HK-2 (cell line): ENCODE results near the gene ELAPOR2.
"Not testable (repeated sequence)": the region's sequence is repeated elsewhere in the genome, so short reads cannot be mapped to it uniquely, and the experiment has no call there.

Experiments
- DNase-seq: peaks from one replicate; pipeline ENCODE4 v3.0.0-alpha.2; 2018; ENCODE audit not compliant: unreplicated experiment

ELAPOR2 gene, protein sequence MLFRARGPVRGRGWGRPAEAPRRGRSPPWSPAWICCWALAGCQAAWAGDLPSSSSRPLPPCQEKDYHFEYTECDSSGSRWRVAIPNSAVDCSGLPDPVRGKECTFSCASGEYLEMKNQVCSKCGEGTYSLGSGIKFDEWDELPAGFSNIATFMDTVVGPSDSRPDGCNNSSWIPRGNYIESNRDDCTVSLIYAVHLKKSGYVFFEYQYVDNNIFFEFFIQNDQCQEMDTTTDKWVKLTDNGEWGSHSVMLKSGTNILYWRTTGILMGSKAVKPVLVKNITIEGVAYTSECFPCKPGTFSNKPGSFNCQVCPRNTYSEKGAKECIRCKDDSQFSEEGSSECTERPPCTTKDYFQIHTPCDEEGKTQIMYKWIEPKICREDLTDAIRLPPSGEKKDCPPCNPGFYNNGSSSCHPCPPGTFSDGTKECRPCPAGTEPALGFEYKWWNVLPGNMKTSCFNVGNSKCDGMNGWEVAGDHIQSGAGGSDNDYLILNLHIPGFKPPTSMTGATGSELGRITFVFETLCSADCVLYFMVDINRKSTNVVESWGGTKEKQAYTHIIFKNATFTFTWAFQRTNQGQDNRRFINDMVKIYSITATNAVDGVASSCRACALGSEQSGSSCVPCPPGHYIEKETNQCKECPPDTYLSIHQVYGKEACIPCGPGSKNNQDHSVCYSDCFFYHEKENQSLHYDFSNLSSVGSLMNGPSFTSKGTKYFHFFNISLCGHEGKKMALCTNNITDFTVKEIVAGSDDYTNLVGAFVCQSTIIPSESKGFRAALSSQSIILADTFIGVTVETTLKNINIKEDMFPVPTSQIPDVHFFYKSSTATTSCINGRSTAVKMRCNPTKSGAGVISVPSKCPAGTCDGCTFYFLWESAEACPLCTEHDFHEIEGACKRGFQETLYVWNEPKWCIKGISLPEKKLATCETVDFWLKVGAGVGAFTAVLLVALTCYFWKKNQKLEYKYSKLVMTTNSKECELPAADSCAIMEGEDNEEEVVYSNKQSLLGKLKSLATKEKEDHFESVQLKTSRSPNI

DNA sequence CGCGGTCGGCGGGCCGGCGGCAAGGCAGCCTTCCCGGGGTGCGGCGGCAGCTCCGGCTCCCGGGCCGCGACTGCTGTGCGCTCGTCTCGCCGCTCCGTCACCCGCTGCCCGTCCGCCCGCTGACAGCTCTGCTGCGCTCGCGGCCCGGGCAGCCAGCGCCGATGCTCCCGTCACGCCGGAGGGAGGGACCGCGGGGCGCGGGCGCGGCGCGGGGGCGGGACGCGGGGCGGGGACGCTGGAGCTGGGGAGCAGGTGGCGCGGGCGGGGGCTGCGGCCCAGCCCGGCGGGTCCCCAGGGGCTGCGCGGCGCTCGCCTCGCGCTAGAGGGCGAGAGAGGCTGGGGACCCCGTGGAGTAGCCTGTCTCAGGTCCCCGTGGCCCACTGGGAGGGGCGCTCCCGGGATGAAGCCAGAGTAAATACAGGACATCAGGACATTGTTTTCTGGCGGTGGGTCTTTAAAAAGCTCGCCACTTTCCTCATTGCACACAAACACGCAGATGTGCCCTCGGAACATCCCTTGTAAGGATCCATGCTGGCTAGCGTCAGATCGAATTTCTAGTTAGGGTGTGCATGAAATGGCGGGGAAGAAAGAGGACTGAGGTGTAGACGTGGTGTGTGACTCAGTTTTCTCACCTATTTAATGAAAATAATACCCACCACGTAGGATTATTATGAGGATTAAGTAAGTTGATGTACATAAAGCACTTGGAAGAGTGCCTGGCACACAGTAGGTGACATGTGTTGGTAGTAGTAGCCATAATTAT lies at the start of gene ELAPOR2:
ELAPOR2 (minus strand) TSS at position 130 of the 763 bp plus-strand sequence. CDS start 141 bp downstream, outside the sequence.
- peak; percentile 57 for DNase-seq

DNA sequence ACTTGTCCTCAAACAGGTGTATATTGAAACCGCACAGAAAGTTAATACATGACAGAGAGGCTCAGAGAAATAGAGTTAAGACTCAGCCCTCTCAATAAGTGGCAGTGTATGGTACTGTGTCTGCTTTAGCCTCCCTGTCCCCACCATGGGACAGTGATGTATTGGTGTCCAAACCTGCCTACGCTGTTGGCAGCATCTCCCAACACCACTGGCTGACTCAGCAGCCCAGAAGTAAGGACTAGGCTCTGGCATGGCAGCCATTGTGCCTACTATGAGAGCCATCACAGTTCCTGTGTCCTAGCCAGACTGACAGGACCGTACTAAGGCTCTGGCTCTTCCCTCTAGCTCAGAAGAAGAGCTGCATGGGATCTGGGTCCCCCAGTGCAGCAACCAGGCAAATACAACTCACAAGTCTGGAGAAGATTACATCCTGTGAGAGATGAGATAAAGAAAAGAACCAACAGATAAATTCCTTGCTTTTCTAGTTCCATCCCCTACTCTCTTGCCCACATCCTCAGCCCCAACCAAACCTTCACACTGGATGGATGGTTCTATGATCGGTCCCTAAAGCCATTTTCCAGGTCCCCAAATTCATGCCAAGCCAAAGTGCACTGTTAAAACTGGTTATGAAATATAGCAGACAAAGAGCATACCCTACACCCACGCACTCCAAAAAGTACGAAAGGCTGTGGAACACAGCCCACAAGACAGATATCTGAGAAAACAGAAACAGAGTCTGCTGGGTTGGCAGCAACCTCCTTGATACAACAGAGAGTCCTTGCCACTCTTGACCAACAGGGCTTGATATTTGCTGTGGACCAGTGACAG lies 48.7 kb upstream of the ELAPOR2 start:
- DNase-seq = no peak

DNA sequence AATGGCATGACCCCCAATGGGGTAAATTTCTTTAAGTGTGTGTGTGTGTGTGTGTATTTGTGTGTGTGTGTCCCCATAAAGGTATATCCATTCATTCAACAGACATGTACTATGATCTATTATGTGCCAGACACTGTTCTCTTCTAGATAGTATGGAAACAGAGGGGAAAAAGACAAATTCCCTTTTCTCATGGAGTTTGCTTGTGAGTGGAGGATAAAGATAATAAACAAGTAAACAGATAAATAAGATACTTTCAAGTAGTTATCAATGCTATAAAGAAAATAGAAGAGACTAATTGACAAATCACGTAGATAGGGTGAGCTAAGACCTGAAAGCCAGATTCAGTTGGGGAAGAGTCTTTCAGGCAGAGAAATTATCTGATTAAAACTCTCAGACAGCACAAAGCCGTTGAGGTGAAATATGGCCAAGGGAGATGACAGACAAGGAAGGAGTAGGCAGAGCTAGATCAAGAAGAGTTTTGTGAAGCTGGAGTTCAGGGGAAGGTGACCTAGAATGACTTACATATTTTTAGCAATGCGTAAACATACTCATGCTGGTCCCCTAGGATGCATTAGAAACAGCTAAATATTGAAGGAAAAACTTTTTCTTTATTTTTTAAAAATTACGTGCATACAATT lies 47.6 kb upstream of the ELAPOR2 start:
- no peak for DNase-seq

DNA sequence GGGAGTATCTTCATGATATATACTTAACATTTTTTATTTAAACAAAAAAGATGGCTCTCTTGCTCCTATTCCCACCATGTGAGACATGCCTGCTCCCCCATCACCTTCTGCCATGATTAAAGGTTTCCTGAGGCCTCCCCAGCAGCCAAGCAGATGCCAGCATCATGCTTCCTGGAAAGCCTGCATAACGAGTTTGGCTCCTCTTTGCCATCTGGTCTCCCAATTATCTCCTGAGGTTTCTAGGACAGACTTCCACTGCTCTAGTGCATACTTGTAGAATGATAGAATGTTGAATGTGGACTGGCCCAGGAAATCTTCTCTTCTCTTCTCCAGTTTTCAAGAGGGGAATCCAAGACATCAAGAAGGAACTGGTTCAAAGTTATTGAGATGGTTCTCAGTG lies 45.9 kb upstream of the ELAPOR2 start:
- DNase-seq = no peak

DNA sequence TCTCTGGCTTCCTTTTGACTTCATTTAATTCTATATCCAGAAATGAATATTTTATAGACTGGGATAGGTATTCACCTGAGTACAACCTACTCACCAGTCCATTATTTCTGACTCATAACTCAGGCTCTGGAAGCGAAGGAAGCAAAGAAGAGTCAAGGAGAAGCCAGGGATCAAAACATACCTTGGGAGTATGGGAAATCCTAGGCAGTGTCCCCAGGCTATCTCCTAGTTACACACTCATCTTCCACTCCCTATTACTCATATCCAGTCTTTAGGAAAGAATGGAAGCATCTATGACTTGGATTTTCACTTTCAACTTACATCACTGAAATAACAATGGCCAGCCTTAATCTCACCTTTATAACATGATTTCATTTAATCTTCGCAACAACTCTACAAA lies 40.9 kb upstream of the ELAPOR2 start:
- no peak for DNase-seq

DNA sequence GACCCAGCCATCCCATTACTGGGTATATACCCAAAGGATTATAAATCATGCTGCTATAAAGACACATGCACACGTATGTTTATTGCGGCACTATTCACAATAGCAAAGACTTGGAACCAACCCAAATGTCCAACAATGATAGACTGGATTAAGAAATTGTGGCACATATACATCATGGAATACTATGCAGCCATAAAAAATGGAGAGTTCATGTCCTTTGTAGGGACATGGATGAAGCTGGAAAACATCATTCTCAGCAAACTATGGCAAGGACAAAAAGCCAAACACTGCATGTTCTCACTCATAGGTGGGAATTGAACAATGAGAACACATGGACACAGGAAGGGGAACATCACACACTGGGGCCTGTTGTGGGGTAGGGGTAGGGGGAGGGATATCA lies 37.9 kb upstream of the ELAPOR2 start:
- DNase-seq = not testable (repeated sequence)

DNA sequence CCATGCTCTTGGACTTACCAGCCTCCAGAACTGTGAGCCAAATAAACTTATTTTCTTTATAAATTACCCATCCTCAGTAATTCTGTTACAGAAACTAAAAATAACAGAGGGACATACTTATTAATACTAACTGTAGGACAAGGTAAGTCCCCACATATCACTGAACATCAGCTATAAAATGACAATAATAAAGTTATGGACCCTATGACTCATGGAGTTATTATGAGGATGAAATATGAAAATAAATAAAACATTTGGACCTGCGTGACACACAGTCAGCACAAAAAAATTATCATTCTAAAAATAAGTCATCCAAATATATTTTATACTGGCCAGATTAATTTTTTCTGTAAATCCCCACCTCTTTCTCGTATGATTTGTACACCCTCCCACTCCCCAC lies 34.9 kb upstream of the ELAPOR2 start:
- DNase-seq = no peak

DNA sequence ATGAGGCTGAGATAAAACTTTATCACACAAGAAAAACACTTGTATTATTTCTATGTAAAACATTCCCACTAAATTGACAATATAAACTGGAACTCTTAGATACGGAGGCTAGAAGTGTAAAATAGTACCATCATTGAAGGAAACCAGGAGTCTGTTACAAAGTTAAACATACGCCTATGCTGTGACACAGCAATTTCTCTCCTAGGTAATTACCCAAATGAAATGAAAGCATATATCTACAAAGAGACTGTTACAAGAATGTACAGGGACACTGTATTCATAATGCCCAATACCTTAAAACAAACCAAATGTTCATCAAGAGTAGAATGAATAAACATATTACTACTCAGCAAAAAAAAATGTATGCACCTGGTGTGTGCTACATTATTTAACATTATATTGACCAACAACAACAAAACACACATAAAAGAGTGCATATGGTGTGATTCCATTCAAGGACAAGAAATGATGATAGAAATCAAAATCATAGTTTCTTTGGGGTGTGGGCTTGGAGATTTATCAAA lies 33.2 kb upstream of the ELAPOR2 start:
- DNase-seq = no peak

DNA sequence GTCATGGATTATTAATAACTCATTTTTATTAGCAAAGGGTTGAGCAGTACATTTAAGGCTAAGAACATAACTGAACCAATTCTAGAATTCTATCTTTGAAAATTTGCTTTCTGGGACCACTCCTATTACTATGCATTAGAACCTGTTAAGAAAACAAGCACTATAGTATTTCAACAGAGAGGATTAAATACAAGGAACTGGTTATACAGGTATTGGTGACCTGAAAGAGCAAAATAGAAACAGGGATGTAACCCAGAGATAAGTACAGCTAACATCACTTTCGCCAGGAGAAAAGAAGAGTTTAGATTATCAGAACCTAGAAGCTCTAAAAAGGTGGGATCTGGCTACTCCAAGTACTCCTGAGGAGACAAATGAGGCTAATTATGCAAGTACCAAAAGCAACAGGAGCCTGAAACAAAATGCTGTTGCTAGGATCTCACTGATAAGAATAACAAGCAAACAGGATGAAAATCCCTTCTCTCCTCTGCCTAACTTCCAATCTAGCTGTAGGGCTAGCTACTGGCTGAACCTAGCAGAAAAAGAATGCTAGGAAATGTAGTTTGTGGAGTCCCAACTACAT lies 32.1 kb upstream of the ELAPOR2 start:
- DNase-seq = no peak

DNA sequence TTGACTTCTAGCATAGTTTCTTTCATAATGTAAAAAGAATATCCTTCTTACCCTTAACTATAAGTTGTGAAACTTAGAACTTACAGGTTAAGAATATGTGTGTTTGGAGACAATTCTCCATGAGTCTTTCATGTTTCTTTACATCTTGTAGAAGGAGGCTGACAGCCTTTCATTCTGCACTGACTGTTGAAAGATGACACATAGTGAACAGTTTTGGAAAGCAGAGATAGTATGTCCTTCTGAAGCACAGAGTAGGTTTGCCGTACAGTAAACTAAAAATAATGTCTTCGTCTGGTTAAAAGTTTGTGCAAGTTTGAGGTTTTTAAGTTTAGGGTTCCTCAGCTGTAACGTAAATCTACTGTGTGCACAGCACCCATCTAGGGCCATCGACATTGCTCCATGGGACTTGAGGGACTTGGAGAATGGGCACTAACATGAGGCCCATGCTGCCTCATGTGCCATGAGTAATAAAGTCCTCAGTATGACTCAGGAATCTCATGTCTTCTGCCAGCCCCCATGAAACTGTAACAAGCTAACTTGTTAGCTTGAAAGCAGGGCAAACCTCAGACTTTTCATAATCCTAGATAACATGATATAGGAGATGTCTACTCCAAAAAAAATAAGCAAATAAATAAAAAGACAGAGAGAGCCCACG lies 24.5 kb upstream of the ELAPOR2 start:
- no peak for DNase-seq

DNA sequence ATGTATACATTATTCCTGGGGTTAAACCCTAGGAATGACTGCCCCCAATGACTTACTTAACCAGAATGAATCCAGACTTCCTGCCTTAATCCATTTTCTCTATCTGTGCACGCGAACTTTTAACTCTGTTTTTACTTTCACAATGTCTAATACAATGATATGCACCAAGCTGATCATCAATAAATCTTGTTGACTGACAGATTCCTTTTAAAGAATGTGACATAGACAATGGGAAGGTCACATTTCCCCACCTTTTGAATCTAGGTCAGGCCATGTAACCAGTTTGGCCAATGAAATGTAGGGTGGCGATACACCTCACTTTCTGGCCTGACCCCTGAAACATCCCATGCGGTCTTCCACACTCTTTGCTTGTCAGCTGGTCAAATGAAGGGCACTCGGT lies 23.2 kb upstream of the ELAPOR2 start:
- DNase-seq = no peak

DNA sequence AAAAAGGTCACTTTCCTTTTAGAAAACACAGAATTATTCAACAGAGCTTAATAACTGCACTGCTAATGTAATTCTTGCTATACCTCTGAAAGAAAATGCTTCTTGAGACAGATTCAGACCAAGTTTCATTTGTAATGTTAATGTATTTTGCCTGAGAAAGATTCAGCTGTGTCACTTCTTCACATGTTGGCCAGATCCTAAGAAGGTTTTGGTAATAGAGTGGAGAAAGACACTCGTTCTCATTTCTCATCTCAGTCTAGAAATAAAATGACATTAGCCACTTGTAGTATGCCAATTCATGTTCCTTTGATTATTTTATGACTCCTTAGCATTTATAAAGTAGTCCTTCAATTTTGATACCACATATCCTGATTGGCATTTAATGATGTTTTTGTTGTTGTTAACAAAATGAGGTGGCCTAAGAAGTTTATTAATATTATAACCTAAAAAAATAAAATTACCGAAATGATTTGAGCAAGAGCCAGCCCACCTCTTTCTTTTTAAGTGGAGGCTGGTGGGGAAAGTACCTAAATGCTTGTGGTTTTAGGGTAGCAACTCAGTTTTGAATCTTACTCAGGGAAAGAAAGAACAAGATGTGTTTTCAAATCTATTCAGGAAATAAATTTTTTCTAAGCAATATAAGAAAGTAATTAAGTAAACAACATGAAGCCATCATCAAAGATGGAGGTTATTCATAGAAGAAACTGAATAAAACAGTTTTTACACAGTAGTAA lies 16.4 kb upstream of the ELAPOR2 start:
- DNase-seq = no peak

DNA sequence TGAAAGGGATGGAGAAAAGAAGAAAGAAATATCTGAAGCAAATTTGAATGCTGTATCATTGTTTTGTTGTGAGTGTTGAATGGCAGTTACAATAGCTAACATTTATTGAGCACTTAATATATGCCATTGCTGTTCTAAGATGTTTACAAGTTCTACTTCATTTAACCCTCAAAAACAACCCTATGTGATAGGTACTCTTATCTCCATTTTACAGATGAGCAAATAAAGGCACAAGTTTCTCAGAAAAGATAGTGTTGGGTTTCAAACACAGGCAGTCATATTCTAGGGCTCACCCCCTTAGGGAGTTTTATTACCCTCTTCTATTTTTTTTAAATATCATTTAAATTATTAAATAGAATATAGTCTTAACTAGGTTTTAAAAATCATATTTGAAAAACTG lies 8.3 kb upstream of the ELAPOR2 start:
- no peak for DNase-seq

DNA sequence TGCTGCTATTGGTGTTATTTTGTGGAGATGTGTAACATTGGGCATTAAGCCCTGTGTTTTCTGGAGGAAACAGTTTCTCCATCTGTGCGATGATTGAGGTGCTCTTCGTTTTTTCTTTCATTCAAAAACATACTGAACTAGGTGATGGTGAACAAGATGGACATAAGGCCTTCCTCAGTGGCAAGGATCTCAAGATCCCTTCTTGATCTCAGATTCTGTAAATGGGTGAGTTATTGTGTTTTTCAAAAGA lies 759 bp upstream of the ELAPOR2 start:
- no peak for DNase-seq

DNA sequence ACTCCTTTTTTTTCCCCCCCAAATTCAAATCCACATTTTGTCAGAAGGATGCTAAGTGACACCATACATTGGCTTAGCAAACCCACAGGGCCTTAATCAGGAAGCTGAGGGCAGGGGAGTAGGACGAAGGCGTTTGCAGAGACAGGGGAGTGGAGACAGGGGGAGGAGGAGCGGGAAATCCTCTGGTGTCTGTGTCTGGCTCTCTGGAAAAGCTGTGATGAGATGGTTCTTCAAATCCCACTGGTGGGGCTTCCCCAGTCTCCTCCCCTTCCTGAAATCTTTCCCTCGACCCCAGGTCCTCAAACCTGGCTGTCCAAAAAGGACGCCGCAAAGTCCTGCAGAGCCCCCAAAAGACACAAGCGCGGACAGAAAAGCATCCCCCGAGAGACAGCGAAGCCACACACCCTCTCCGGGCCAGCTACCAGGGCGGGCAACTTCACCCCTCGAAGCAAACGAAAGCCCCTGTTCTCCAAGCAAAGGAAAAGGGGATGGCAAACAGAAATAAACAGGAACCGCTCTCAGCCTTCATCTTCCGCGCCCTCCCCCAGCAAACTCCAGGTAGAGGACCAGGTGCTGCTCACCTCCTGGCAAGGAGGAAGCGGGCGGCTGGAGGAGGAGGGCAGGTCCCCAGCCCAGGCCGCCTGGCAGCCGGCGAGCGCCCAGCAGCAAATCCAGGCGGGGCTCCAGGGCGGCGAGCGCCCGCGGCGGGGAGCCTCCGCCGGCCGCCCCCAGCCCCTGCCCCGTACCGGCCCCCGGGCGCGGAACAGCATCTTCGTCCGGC lies 520 bp downstream of the ELAPOR2 start:
- DNase-seq = no peak

DNA sequence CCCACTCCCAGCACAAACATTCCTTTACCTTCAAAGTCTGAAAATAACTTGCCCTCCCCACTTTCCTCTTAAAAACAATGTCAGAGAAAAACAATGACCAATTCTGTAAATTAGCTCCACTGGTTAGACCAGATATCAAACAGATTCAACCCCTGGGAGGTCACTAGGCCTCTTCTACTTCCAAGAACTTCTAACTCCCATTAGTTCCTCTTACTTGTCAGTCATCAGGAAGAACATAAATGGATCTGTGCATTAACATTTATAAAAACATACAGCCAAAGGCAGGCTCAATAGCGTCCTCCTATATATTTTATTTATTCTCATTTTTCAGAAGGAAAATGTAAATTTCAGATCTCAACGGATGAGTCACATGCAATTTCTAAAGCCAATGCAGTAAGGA lies 2.2 kb downstream of the ELAPOR2 start:
- no peak for DNase-seq

DNA sequence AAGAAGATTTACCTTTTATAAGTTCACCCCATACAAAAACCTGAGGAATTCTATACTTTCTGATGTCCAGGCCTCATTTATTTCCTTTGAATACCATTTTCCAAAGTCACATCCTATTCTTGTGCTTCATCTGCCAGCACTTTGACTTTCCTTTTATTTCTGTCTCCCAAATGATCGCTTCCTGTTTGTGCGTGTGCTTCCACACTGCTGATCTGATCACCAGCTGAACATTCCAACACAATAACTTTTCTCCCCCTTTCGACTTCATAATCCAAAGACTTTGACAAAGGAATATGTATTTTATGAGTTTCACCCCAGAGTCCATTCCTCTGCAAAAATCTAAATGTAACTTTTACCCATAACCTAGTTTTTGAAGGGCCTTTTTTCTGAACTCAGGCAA lies 3.1 kb downstream of the ELAPOR2 start:
- no peak for DNase-seq

DNA sequence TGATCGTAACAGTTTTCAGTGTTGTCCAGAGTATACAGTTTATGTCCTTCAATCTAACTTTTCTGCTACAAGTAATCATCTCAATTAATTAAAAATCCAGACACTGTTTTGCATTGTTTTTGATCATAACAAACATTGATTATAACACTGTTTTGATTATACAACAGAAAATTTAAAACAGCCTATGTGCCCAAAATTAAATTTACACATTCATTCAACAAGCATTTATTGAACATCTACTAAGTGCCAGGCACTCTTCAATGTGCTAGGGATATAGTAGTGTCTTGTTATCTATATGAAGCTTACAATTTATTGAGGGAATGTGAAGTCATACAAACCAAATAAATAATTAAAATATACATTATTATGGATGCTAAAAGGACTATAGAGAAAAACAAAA lies 10.6 kb downstream of the ELAPOR2 start:
- DNase-seq = no peak
